Measurements from ENCODE around the gene KRTAP4-4. TPM values are rescaled to one million over a fixed set of nuclear protein-coding genes. Genes with fewer than 3 reads are reported as not detected.
"Not testable (repeated sequence)": the region's sequence is repeated elsewhere in the genome, so short reads cannot be mapped to it uniquely, and the experiment has no call there.

KRTAP4-4 gene
- total RNA-seq, result not detected

- Mint-ChIP-seq H3K4me1 (no peaks in the 10 kb centered on the region), H3K27ac (no peak within 1 kb of the TSS), H3K9me3 (ENCODE audit: low read depth) (no peaks in the 10 kb centered on the region), H3K4me3 (no peak within 1 kb of the TSS), H3K27me3 (peaks cover 4% of the 10 kb centered on the region), H3K36me3 (ENCODE audit: low read depth) (no peaks in the 10 kb centered on the region)
- CTCF ChIA-PET, result no interaction called here
- POLR2A ChIA-PET, result no interaction called here
- ATAC-seq, result no peak
- intact Hi-C loops (cut with DNase I, micrococcal nuclease), result no loop called here
- DNase-seq, result no peak
Observed at GRCh38 chr17:41160648-41161047, at the start of gene KRTAP4-4. KRTAP4-4 (minus strand) TSS chr17:41160748; CDS start chr17:41160691, 57 bp downstream.

- ChIA-PET CTCF (no interaction called here), POLR2A (no interaction called here)
- Mint-ChIP-seq H3K4me3 (no peak overlapping the region), H3K27ac (no peak overlapping the region), H3K9me3 (ENCODE audit: low read depth) (peaks cover 5% of the 10 kb centered on the region), H3K36me3 (ENCODE audit: low read depth) (no peaks in the 10 kb centered on the region), H3K4me1 (no peaks in the 10 kb centered on the region), H3K27me3 (no peaks in the 10 kb centered on the region)
- no peak for DNase-seq
- no peak for ATAC-seq
- intact Hi-C loops (cut with DNase I, micrococcal nuclease), result no loop called here
Observed at GRCh38 chr17:41199421-41200078, 39.0 kb upstream of the KRTAP4-4 start.

GRCh38 chr17:41196068-41196467 lies 35.5 kb upstream of the KRTAP4-4 start:
- CTCF ChIA-PET, result interaction anchor here (1.5 kb wide), 1 partner anchor 14 kb away, joined by 3 read pairs; no protein-coding TSS in a partner anchor
- POLR2A ChIA-PET, result no interaction called here

GRCh38 chr17:41190328-41190727 lies 29.8 kb upstream of the KRTAP4-4 start:
- ATAC-seq, result no peak
- Mint-ChIP-seq H3K27ac (no peak overlapping the region), H3K27me3 (peaks cover 4% of the 10 kb centered on the region), H3K4me1 (no peaks in the 10 kb centered on the region), H3K36me3 (ENCODE audit: low read depth) (peaks cover 3% of the 10 kb centered on the region), H3K9me3 (ENCODE audit: low read depth) (peaks cover 3% of the 10 kb centered on the region), H3K4me3 (no peak overlapping the region)
- DNase-seq, result no peak
- intact Hi-C loops (cut with DNase I, micrococcal nuclease), result no loop called here
- CTCF ChIA-PET, result no interaction called here
- POLR2A ChIA-PET, result no interaction called here

More at GRCh38 chr17:41196068-41196467, 35.5 kb upstream of the KRTAP4-4 start:
- Mint-ChIP-seq H3K27me3 (no peaks in the 10 kb centered on the region), H3K9me3 (ENCODE audit: low read depth) (peaks cover 8% of the 10 kb centered on the region), H3K4me1 (no peaks in the 10 kb centered on the region), H3K27ac (no peak overlapping the region), H3K4me3 (no peak overlapping the region), H3K36me3 (ENCODE audit: low read depth) (peaks cover 3% of the 10 kb centered on the region)
- no peak for ATAC-seq
- intact Hi-C loops (cut with DNase I, micrococcal nuclease), result no loop called here
- no peak for DNase-seq

GRCh38 chr17:41189837-41190318 lies 29.3 kb upstream of the KRTAP4-4 start, which contains the start of gene KRTAP9-1:
KRTAP9-1 (plus strand) TSS chr17:41189887; CDS start chr17:41189887, 0 bp downstream.
- DNase-seq; H3K27me3 Mint-ChIP-seq; H3K4me1 Mint-ChIP-seq; H3K4me3 Mint-ChIP-seq; intact Hi-C loops (cut with DNase I, micrococcal nuclease); ATAC-seq; H3K27ac Mint-ChIP-seq; H3K36me3 Mint-ChIP-seq (ENCODE audit: low read depth); CTCF ChIA-PET; POLR2A ChIA-PET; H3K9me3 Mint-ChIP-seq (ENCODE audit: low read depth): not testable (repeated sequence)

GRCh38 chr17:41186872-41187271 lies 26.3 kb upstream of the KRTAP4-4 start:
- POLR2A ChIA-PET, result no interaction called here

GRCh38 chr17:41185001-41185400 lies 24.5 kb upstream of the KRTAP4-4 start:
- no peaks in the 10 kb centered on the region for H3K36me3 Mint-ChIP-seq (ENCODE audit: low read depth)
- ATAC-seq (no peak), DNase-seq (no peak)
- intact Hi-C loops (cut with DNase I, micrococcal nuclease), result no loop called here
- H3K27ac Mint-ChIP-seq, result no peak overlapping the region
- no peak overlapping the region for H3K4me3 Mint-ChIP-seq
- H3K4me1 Mint-ChIP-seq, result no peaks in the 10 kb centered on the region
- ChIA-PET CTCF (interaction anchor here (0.8 kb wide), 1 partner anchor 420 kb away, joined by 3 read pairs; no protein-coding TSS in a partner anchor), POLR2A (no interaction called here)
- H3K9me3 Mint-ChIP-seq (ENCODE audit: low read depth), result no peaks in the 10 kb centered on the region
- H3K27me3 Mint-ChIP-seq, result peaks cover 4% of the 10 kb centered on the region

More at GRCh38 chr17:41186872-41187271, 26.3 kb upstream of the KRTAP4-4 start:
- intact Hi-C loops (cut with DNase I, micrococcal nuclease), result no loop called here
- Mint-ChIP-seq H3K4me1 (no peaks in the 10 kb centered on the region), H3K27me3 (peaks cover 4% of the 10 kb centered on the region), H3K4me3 (no peak overlapping the region), H3K9me3 (ENCODE audit: low read depth) (no peaks in the 10 kb centered on the region), H3K27ac (no peak overlapping the region), H3K36me3 (ENCODE audit: low read depth) (no peaks in the 10 kb centered on the region)
- ATAC-seq (no peak), DNase-seq (no peak)
- CTCF ChIA-PET, result interaction anchor here (0.7 to 1.7 kb wide), 2 partner anchors 8 to 14 kb away, joined by 3 to 4 read pairs; no protein-coding TSS in a partner anchor

GRCh38 chr17:41184480-41184961 lies 24.0 kb upstream of the KRTAP4-4 start, which contains the start of gene KRTAP4-1:
KRTAP4-1 (minus strand) TSS chr17:41184911; CDS start chr17:41184854, 57 bp downstream.
- intact Hi-C loops (cut with DNase I, micrococcal nuclease), result no loop called here
- ChIA-PET POLR2A (no interaction called here), CTCF (interaction anchor here (0.8 kb wide), 1 partner anchor 421 kb away, joined by 3 read pairs; no protein-coding TSS in a partner anchor)
- Mint-ChIP-seq H3K27me3 (peaks cover 4% of the 10 kb centered on the region), H3K9me3 (ENCODE audit: low read depth) (no peaks in the 10 kb centered on the region), H3K36me3 (ENCODE audit: low read depth) (no peaks in the 10 kb centered on the region), H3K4me1 (no peaks in the 10 kb centered on the region), H3K4me3 (no peak within 1 kb of the TSS), H3K27ac (no peak within 1 kb of the TSS)
- ATAC-seq, result no peak
- no peak for DNase-seq

GRCh38 chr17:41178843-41179616 lies 18.5 kb upstream of the KRTAP4-4 start:
- no peaks in the 10 kb centered on the region for H3K36me3 Mint-ChIP-seq (ENCODE audit: low read depth)
- H3K4me1 Mint-ChIP-seq, result no peaks in the 10 kb centered on the region
- DNase-seq, result no peak
- H3K9me3 Mint-ChIP-seq (ENCODE audit: low read depth), result no peaks in the 10 kb centered on the region
- no peak for ATAC-seq
- intact Hi-C loops (cut with DNase I, micrococcal nuclease), result no loop called here
- H3K27me3 Mint-ChIP-seq, result no peaks in the 10 kb centered on the region
- ChIA-PET CTCF (interaction anchor here (0.6 to 0.9 kb wide), 2 partner anchors 8 to 319 kb away, joined by 3 to 4 read pairs; no protein-coding TSS in a partner anchor), POLR2A (no interaction called here)
- H3K4me3 Mint-ChIP-seq, result no peak overlapping the region
- H3K27ac Mint-ChIP-seq, result no peak overlapping the region

GRCh38 chr17:41178341-41178740 lies 17.8 kb upstream of the KRTAP4-4 start:
- ATAC-seq, result peak; percentile 78
- DNase-seq, result no peak
- Mint-ChIP-seq H3K4me1 (peaks cover 1% of the 10 kb centered on the region), H3K36me3 (ENCODE audit: low read depth) (no peaks in the 10 kb centered on the region), H3K4me3 (no peak overlapping the region), H3K27me3 (no peaks in the 10 kb centered on the region), H3K27ac (no peak overlapping the region), H3K9me3 (ENCODE audit: low read depth) (no peaks in the 10 kb centered on the region)
- ChIA-PET POLR2A (no interaction called here), CTCF (interaction anchor here (0.9 kb wide), 1 partner anchor 9 kb away, joined by 4 read pairs; no protein-coding TSS in a partner anchor)
- intact Hi-C loops (cut with DNase I, micrococcal nuclease), result no loop called here

- no peak within 1 kb of the TSS for H3K27ac Mint-ChIP-seq
- no peak for ATAC-seq
- ChIA-PET POLR2A (no interaction called here), CTCF (interaction anchor here (1.0 kb wide), 1 partner anchor 23 kb away, joined by 3 read pairs; no protein-coding TSS in a partner anchor)
- H3K4me1 Mint-ChIP-seq, result peaks cover 3% of the 10 kb centered on the region
- intact Hi-C loops (cut with DNase I, micrococcal nuclease), result no loop called here
- no peaks in the 10 kb centered on the region for H3K27me3 Mint-ChIP-seq
- no peaks in the 10 kb centered on the region for H3K36me3 Mint-ChIP-seq (ENCODE audit: low read depth)
- H3K4me3 Mint-ChIP-seq, result no peak within 1 kb of the TSS
- H3K9me3 Mint-ChIP-seq (ENCODE audit: low read depth), result no peaks in the 10 kb centered on the region
- DNase-seq, result no peak
Observed at GRCh38 chr17:41177727-41178271, 17.3 kb upstream of the KRTAP4-4 start, which contains the start of gene KRTAP4-2. KRTAP4-2 (minus strand) TSS chr17:41178221; CDS start chr17:41178164, 57 bp downstream.
